ENCODE results near the gene C9orf85.
A peak's percentile ranks its signal among the peaks of the same experiment; 100 is the strongest.

The C9orf85 gene, protein sequence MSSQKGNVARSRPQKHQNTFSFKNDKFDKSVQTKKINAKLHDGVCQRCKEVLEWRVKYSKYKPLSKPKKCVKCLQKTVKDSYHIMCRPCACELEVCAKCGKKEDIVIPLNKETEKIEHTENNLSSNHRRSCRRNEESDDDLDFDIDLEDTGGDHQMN

GRCh38 chr9:71911061-71911907, at the start of gene C9orf85, which contains the start of gene ABHD17B:
Gene C9orf85, plus strand, starts transcription at chr9:71911639. Its CDS starts 96 bp downstream, at chr9:71911735.
Gene ABHD17B, minus strand, starts transcription at chr9:71911193. Its CDS starts 36,113 bp downstream, at chr9:71875080.
- no peaks in the 10 kb centered on the region for H3K27me3 ChIP-seq (replicated peaks)
- peak within 1 kb of the TSS; percentile 75 for H3K27ac ChIP-seq
- TF ChIP-seq, protein P1, sequence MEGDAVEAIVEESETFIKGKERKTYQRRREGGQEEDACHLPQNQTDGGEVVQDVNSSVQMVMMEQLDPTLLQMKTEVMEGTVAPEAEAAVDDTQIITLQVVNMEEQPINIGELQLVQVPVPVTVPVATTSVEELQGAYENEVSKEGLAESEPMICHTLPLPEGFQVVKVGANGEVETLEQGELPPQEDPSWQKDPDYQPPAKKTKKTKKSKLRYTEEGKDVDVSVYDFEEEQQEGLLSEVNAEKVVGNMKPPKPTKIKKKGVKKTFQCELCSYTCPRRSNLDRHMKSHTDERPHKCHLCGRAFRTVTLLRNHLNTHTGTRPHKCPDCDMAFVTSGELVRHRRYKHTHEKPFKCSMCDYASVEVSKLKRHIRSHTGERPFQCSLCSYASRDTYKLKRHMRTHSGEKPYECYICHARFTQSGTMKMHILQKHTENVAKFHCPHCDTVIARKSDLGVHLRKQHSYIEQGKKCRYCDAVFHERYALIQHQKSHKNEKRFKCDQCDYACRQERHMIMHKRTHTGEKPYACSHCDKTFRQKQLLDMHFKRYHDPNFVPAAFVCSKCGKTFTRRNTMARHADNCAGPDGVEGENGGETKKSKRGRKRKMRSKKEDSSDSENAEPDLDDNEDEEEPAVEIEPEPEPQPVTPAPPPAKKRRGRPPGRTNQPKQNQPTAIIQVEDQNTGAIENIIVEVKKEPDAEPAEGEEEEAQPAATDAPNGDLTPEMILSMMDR (IDR thresholded peaks at IDR 0.05; ENCODE audit: low read depth, low read length, missing control alignments) = no peak
- H3K36me3 ChIP-seq (replicated peaks) = no peaks in the 10 kb centered on the region
- H3K4me3 ChIP-seq (ENCODE audit: low read depth, low read length) = peak within 1 kb of the TSS; percentile 89
- in situ Hi-C loops (cut with HindIII; ENCODE audit: low pct_ligation_motif_present, low sequenced_read_pairs) = no loop called here
- peak; percentile 99 for DNase-seq

- no peaks in the 10 kb centered on the region for H3K36me3 ChIP-seq (replicated peaks)
- in situ Hi-C loops (cut with HindIII; ENCODE audit: low pct_ligation_motif_present, low sequenced_read_pairs) = no loop called here
These were observed 47.8 kb upstream of the C9orf85 start for GRCh38 chr9:71863631-71864030.

DNA sequence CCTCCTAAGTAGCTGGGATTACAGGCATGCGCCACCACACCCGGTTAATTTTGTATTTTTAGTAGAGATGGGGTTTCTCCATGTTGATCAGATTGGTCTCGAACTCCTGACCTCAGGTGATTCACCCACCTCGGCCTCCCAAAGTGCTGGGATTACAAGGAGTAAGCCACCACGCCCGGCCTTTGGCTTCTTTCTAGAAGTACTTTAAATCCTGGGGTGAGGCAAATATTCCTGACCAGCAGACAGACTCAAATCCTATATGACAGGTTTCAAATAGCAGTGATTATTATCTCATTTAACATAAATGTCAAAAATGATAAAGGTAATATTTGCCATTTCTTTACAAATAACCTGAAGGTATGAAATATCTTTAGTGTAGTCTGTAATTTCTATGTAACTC, 36.1 kb upstream of the C9orf85 start:
- no peak overlapping the region for H3K27ac ChIP-seq
- TF ChIP-seq, protein P1 (IDR thresholded peaks at IDR 0.05; ENCODE audit: low read depth, low read length, missing control alignments) = no peak
- in situ Hi-C loops (cut with HindIII; ENCODE audit: low pct_ligation_motif_present, low sequenced_read_pairs) = no loop called here
- no peaks in the 10 kb centered on the region for H3K27me3 ChIP-seq (replicated peaks)
- DNase-seq = no peak
- no peak overlapping the region for H3K4me3 ChIP-seq (ENCODE audit: low read depth, low read length)
- H3K36me3 ChIP-seq (replicated peaks) = no peaks in the 10 kb centered on the region

More at GRCh38 chr9:71863631-71864030, 47.8 kb upstream of the C9orf85 start:
- no peak for DNase-seq
- H3K27ac ChIP-seq = no peak overlapping the region
- H3K4me3 ChIP-seq (ENCODE audit: low read depth, low read length) = no peak overlapping the region
- TF ChIP-seq, protein P1 (IDR thresholded peaks at IDR 0.05; ENCODE audit: low read depth, low read length, missing control alignments) = no peak
- no peaks in the 10 kb centered on the region for H3K27me3 ChIP-seq (replicated peaks)

DNA sequence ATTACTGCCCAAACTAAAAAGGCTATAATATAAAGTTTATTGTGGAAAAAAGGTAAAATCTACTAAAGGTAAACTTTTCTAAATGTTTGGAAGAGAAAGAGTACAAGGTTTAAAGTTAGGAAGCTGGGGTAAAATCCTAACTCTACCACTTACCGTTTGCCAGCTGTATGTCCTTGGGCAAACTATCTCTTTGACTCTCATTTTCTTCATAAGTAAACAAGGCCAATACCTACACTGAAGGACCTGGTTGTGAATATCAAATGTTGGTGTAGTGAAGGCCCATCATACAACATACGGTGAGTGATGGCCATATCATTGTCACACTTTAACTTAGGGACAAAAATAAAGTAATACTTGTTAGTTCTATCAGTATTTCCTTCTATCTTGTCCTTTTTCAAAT, 35.3 kb upstream of the C9orf85 start:
- Histone ChIP-seq H3K27me3 (replicated peaks) (no peaks in the 10 kb centered on the region), H3K36me3 (replicated peaks) (no peaks in the 10 kb centered on the region), H3K27ac (no peak overlapping the region), H3K4me3 (ENCODE audit: low read depth, low read length) (no peak overlapping the region)
- TF ChIP-seq, protein P1 (IDR thresholded peaks at IDR 0.05; ENCODE audit: low read depth, low read length, missing control alignments) = no peak
- in situ Hi-C loops (cut with HindIII; ENCODE audit: low pct_ligation_motif_present, low sequenced_read_pairs) = no loop called here
- DNase-seq = no peak

DNA sequence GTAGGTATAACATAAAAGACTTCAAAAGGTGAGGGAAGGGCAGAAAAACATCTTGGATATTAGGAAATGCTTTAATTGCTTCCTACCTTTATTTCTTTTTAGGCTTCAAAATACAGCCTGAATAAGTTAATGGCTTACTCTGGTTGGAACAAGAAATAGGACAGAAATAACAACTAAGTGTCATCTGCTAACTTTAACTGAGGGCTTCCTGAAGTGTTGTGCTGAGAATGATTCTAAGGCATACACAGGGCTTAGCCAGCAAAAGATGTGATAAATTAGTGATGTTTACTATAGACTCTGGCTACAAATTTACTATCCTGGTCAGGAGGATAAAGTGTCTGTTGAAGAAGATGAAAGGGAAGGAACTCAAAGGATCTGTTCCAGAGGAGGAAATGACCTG, 34.6 kb upstream of the C9orf85 start:
- TF ChIP-seq, protein P1 (IDR thresholded peaks at IDR 0.05; ENCODE audit: low read depth, low read length, missing control alignments) = no peak
- Histone ChIP-seq H3K27ac (no peak overlapping the region), H3K27me3 (replicated peaks) (no peaks in the 10 kb centered on the region), H3K36me3 (replicated peaks) (no peaks in the 10 kb centered on the region), H3K4me3 (ENCODE audit: low read depth, low read length) (no peak overlapping the region)
- in situ Hi-C loops (cut with HindIII; ENCODE audit: low pct_ligation_motif_present, low sequenced_read_pairs) = no loop called here
- DNase-seq = no peak

Data from brain microvascular endothelial cell (primary cell).